ENCODE data around the gene CMTM4.

CMTM4 gene

DNA sequence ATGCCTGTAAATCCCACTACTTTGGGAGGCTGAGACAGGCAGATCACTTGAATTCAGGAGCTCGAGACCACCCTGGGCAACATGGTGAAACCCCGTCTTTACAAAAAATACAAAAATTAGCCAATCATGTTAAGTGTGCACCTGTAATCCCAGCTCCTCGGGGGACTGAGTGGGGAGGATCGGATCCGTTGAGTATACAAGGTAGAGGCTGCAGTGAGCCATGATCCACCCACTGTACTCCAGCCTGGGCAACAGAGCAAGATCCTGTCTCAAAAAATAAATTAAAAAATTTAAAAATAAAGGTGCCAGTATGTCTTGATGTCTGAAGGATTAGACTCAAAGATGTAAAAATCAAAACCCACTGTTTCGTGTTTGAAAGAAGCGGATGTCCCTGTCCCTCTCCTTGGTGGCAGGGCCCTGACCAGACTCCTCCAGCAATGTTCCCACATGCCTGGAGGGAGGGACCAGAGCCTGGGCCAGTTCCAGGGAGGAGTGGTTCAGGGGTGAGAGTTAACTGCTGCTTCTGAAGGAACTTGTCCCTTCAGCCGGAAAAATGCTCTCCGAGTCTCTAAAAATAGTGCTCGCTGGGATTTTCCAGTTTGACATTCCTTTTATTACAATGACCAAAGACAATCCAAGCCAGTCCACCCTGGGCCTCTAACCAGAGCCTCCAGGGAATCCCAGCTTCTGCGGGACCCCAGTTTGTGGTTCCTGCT, 9.4 kb upstream of the CMTM4 start:
- no peak for TF ChIP-seq CTCF (IDR thresholded peaks at IDR 0.05; ENCODE audit: extremely low read depth, missing control alignments)
- DNase-seq (ENCODE audit: low spot score) = no peak

GRCh38 chr16:66703406-66704215, 7.1 kb upstream of the CMTM4 start:
- no peak for DNase-seq (ENCODE audit: low spot score)
- no peak for TF ChIP-seq CTCF (IDR thresholded peaks at IDR 0.05; ENCODE audit: extremely low read depth, missing control alignments)

- no peak for DNase-seq (ENCODE audit: low spot score)
- no peak for TF ChIP-seq CTCF (IDR thresholded peaks at IDR 0.05; ENCODE audit: extremely low read depth, missing control alignments)
Observed at GRCh38 chr16:66701516-66701915, 5.0 kb upstream of the CMTM4 start.

DNA sequence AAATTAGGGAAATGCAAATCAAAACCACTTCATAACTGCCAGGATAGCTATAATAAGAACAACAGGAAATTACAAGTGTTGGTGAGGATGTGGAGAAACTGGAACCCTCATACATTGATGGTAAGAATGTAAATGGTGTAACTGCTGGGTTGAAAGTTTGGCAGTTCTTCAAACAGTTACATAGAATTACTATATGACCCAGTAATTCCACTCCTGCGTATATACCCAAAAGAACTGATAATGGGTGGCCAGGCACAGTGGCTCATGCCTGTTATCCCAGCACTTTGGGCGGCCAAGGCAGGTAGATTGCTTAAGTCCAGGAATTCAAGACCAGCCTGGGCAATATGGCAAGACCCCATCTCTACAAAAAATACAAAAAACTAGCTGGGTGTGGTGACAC, 4.5 kb upstream of the CMTM4 start:
- no peak for TF ChIP-seq CTCF (IDR thresholded peaks at IDR 0.05; ENCODE audit: extremely low read depth, missing control alignments)
- no peak for DNase-seq (ENCODE audit: low spot score)

GRCh38 chr16:66699898-66700297, 3.4 kb upstream of the CMTM4 start:
- TF ChIP-seq CTCF (IDR thresholded peaks at IDR 0.05; ENCODE audit: extremely low read depth, missing control alignments) = no peak
- no peak for DNase-seq (ENCODE audit: low spot score)

DNA sequence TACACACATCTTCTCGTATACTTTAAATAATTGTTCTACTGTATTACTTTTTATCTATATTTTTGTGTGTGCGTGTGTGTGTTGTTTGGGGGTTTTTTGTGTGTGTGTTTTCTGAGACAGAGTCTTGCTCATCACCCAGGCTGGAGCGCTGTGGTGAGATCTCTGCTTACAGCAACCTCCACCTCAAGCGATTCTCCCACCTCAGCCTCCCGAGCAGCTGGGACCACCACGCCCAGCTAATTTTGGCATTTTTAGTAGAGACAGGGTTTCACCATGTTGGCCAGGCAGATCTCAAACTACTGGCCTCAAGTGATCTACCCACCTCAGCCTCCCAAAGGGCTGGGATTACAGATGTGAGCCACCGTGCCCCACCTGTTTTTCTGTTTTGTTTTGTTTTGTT, 1.5 kb upstream of the CMTM4 start:
- DNase-seq (ENCODE audit: low spot score) = no peak
- TF ChIP-seq CTCF (IDR thresholded peaks at IDR 0.05; ENCODE audit: extremely low read depth, missing control alignments) = no peak

DNA sequence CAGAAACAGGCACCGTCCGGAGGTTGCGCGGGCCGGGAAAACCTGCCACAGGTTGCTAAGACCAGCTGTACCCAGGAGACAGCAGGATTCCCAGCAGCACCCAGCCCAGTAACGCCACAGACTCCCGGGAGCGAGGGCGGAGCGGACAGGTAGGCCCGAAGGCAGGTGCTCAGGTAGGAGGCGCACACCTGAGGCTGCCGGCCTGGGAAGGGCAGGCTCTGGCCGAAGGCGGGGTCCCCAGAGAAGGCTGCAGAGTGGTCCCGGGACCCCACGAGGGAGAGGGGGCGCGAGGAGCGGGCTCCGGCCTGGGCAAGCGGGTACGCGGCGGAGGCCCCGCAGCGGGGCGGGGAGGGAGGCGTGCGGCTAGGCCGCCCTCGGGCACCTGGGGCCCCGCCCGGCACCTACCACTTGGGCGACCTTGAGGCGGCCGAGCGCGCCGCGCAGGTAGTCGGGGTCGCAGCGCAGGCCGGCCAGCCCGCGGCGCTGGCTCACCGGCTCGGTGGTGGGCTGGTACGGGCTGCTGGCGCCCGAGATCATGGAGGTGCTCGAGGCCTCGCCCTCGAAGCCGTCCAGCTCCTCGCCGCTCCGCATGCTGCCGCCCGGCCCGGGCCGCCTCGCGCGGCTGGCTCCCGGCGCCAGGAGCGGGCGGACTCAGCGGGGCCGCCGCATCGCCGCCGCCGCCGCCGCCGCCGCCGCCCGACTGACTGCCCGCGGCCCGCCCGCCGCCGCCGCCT, 441 bp downstream of the CMTM4 start:
- TF ChIP-seq CTCF (IDR thresholded peaks at IDR 0.05; ENCODE audit: extremely low read depth, missing control alignments) = no peak
- peak; percentile 20 for DNase-seq (ENCODE audit: low spot score)
